ENCODE results near the gene RRP8. TPM values are rescaled to one million over a fixed set of nuclear protein-coding genes. Genes with fewer than 3 reads are reported as not detected.

The RRP8 gene
- total and polyA plus RNA-seq, 10 of the 15 experiments (the other 5 are each of a cell fraction or from before 2014, with no cell fraction given) = 4.7 to 51.2 (median 23.9) TPM

DNA sequence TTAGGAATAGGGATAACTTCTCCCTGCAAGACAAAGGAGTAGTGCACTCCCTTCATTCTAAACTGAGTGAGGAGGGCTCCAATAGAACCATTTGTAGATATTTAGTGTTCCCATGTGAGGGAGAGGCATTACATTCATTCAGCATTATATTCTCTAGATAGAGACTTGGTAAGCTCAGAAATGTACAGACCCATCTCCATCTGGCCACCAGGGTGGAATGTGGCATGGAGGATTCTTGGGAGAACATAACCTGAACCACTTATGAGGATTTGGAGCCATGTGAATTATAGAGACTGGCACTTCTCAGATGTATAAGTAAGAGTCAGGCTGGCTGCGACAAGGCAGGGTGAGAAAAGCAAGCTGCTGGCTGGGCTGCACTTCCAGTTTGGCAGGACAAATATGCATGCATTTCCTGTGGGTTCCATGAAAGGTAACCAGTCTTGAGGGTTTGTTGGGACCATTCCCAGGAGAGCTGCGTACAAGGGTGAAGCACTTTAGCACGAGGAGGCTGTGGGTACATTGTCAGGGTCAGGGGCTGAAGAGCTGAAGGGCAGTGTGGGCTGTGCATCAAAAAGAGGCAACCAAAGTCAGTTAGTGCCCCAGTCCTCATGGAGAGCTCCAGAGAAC lies 9.2 kb downstream of the RRP8 start:
- H3K9me3 ChIP-seq (replicated peaks; ENCODE audit: control insufficient read depth, insufficient read depth, low read length) = no peaks in the 10 kb centered on the region
- TF ChIP-seq SMAD5 (IDR thresholded peaks at IDR 0.05; ENCODE audit: low read depth) (no peak), FOXK2 (IDR thresholded peaks at IDR 0.05) (no peak), ZNF622 (IDR thresholded peaks at IDR 0.05) (no peak), MEF2B (IDR thresholded peaks at IDR 0.05; ENCODE audit: partially characterized antibody, poor library complexity, severe bottlenecking) (no peak), ZNF24 (IDR thresholded peaks at IDR 0.05) (no peak)
- TF ChIP-seq, protein P1, sequence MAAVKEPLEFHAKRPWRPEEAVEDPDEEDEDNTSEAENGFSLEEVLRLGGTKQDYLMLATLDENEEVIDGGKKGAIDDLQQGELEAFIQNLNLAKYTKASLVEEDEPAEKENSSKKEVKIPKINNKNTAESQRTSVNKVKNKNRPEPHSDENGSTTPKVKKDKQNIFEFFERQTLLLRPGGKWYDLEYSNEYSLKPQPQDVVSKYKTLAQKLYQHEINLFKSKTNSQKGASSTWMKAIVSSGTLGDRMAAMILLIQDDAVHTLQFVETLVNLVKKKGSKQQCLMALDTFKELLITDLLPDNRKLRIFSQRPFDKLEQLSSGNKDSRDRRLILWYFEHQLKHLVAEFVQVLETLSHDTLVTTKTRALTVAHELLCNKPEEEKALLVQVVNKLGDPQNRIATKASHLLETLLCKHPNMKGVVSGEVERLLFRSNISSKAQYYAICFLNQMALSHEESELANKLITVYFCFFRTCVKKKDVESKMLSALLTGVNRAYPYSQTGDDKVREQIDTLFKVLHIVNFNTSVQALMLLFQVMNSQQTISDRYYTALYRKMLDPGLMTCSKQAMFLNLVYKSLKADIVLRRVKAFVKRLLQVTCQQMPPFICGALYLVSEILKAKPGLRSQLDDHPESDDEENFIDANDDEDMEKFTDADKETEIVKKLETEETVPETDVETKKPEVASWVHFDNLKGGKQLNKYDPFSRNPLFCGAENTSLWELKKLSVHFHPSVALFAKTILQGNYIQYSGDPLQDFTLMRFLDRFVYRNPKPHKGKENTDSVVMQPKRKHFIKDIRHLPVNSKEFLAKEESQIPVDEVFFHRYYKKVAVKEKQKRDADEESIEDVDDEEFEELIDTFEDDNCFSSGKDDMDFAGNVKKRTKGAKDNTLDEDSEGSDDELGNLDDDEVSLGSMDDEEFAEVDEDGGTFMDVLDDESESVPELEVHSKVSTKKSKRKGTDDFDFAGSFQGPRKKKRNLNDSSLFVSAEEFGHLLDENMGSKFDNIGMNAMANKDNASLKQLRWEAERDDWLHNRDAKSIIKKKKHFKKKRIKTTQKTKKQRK (IDR thresholded peaks at IDR 0.05; ENCODE audit: low read depth, low read length) = no peak
- TF ChIP-seq, protein P2, sequence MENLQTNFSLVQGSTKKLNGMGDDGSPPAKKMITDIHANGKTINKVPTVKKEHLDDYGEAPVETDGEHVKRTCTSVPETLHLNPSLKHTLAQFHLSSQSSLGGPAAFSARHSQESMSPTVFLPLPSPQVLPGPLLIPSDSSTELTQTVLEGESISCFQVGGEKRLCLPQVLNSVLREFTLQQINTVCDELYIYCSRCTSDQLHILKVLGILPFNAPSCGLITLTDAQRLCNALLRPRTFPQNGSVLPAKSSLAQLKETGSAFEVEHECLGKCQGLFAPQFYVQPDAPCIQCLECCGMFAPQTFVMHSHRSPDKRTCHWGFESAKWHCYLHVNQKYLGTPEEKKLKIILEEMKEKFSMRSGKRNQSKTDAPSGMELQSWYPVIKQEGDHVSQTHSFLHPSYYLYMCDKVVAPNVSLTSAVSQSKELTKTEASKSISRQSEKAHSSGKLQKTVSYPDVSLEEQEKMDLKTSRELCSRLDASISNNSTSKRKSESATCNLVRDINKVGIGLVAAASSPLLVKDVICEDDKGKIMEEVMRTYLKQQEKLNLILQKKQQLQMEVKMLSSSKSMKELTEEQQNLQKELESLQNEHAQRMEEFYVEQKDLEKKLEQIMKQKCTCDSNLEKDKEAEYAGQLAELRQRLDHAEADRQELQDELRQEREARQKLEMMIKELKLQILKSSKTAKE (IDR thresholded peaks at IDR 0.05; ENCODE audit: low read depth, poor library complexity, severe bottlenecking) = no peak
- TF ChIP-seq, protein P3, sequence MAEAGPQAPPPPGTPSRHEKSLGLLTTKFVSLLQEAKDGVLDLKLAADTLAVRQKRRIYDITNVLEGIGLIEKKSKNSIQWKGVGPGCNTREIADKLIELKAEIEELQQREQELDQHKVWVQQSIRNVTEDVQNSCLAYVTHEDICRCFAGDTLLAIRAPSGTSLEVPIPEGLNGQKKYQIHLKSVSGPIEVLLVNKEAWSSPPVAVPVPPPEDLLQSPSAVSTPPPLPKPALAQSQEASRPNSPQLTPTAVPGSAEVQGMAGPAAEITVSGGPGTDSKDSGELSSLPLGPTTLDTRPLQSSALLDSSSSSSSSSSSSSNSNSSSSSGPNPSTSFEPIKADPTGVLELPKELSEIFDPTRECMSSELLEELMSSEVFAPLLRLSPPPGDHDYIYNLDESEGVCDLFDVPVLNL (IDR thresholded peaks at IDR 0.05; ENCODE audit: low read depth, low read length) = no peak
- H3K9ac ChIP-seq (ENCODE audit: control insufficient read depth, insufficient read depth, low read length) = no peak overlapping the region
- H3K36me3 ChIP-seq (ENCODE audit: control insufficient read depth in 2 of 2, insufficient read depth in 2 of 2, low read length in 1 of 2) = peaks cover 6 to 15% of the 10 kb centered on the region in 2 experiments
- H3K79me2 ChIP-seq (ENCODE audit: control insufficient read depth, insufficient read depth, low read length) = peaks cover 4% of the 10 kb centered on the region; the same call in 1 of the 2 replicates
- ChIA-PET SMC1A (ENCODE audit: uncharacterized antibody, unreplicated experiment) (no interaction called here), POLR2A (interaction anchor here (0.6 to 1.3 kb wide), 3 partner anchors 10 to 789 kb away, joined by 3 to 5 read pairs (median 3); partner anchors contain the start of gene TAF10), RAD21 (ENCODE audit: unreplicated experiment) (interaction anchor here (1.0 kb wide), 1 partner anchor 24 kb away, joined by 3 read pairs; no protein-coding TSS in a partner anchor), CTCF (interaction anchor here (0.5 to 2.8 kb wide), 7 partner anchors 9 to 144 kb away, joined by 3 to 9 read pairs (median 3); partner anchors contain the start of genes ILK, MRPL17, RRP8 and TAF10)
- WGBS (ENCODE audit: insufficient coverage, insufficient replicate concordance, low lambda C conversion rate, missing lambda C conversion rate) = 73% methylated on average over 3 of the region's 3 CpGs
- no peak overlapping the region for H3K4me3 ChIP-seq
- no peaks in the 10 kb centered on the region; the same call in 1 of the 2 replicates for H4K20me1 ChIP-seq (ENCODE audit: control insufficient read depth, insufficient read depth)
- BruUV-seq (replicated peaks) = no TSS peak
- no peaks in the 10 kb centered on the region for H3K4me1 ChIP-seq (ENCODE audit: control insufficient read depth, insufficient read depth, low read length)
- intact Hi-C loops (cut with micrococcal nuclease; ENCODE audit: unreplicated experiment) (no loop called here), in situ Hi-C loops (cut with MboI) (no loop called here)
- DNase-seq (ENCODE audit: low read depth, low spot score) (no peak), ATAC-seq (no peak), FAIRE-seq (no peak)
- no peaks in the 10 kb centered on the region for H3K27me3 ChIP-seq (replicated peaks in 1 of 2; ENCODE audit: control insufficient read depth in 2 of 2, insufficient read depth in 2 of 2, low read length in 1 of 2)
- no peak overlapping the region for H3K4me2 ChIP-seq (ENCODE audit: control insufficient read depth, insufficient read depth)
- H3K27ac ChIP-seq (ENCODE audit: control insufficient read depth, insufficient read depth) = no peak overlapping the region
- H2AFZ ChIP-seq (ENCODE audit: control insufficient read depth, low read depth, low read length) = no peak overlapping the region

Data from GM12878 (cell line).